Stimulated activated CD4-positive, alpha-beta T cell treated with anti-CD3 and anti-CD28 coated beads, Interleukin-4, amount 100 ng/mL, for 1 hour (primary cell): ENCODE measurements around the gene ST3GAL2.
"Not testable (repeated sequence)": the region's sequence is repeated elsewhere in the genome, so short reads cannot be mapped to it uniquely, and the experiment has no call there.

ENCODE experiments used
- DNase-seq: peaks from one replicate; pipeline ENCODE4 v3.0.0-alpha.2; 2020

ST3GAL2 gene

GRCh38 chr16:70467113-70467512, 28.2 kb upstream of the ST3GAL2 start:
- DNase-seq, result no peak

DNA sequence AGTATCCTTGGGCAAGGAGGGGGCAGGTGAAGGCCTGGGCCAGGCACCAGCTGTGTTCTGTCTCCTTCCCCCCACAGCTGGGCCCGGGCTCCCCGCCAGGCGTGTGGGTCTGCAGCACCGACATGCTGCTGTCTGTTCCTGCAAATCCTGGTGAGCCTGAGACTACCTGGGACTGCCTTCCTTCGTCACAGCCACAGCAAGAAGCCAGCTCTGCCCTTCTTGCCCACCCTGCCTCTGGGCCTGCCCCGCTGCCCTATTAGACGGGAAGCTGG, 27.8 kb upstream of the ST3GAL2 start:
- DNase-seq, result no peak

- DNase-seq, result no peak
Observed at GRCh38 chr16:70465999-70466804, 27.3 kb upstream of the ST3GAL2 start.

GRCh38 chr16:70463235-70463634, 24.3 kb upstream of the ST3GAL2 start:
- DNase-seq, result no peak

DNA sequence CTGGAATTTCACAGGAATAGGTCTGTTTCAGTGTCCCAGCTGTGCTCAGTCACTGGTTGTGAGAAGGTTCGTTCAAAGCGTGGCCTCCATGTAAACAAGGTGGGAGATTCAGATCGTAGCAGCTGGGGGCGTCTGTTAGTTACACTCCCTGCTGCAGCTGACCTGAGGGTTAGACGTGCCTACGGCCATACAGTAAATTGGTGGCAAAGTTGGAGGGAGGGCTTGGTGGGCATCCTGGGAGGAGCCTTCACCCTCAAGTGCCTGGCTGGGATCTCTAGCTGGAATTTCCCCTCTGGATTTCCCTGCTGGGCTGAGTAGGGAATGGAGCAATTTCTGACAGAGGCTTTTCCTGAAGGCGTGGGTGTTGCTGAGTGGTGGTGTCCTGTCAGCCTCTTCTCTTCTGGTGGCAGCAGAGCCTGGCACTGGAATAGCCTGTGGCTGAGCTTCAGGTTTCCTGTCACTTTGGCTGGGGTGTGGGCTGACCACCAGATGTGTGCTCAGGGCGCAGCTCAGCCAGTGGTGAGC, 21.9 kb upstream of the ST3GAL2 start:
- DNase-seq, result no peak

DNA sequence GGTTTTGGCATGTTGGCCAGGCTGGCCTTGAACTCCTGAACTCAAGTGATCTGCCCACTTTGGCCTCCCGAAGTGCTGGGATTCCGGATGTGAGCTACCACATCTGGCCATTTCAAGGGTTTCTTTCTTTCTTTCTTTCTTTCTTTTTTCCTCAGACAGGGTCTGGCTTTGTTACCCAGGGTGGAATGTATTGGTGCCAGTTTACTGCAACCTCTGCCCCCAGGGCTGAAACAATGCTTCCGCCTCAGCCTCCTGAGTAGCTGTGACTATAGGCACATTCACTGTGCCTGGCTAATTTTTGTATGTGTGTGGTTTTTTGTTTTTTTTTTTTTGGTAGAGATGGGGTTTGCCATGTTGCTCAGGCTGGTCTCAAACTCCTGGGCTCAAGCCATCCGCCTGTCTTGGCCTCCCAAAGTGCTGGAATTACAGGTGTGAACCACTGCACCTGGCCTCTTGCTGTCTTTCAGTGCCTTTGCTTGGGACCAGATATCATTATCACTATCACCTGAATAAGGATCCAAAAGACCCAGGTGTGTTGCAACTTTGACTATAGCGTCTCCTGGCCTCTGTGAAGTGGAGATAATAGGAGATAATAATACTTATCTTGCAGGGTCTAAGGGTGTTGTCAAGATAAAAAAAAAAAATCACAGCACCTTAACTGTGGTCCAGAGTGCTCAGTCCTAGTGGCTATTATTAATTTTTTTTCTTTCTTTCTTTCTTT, 18.7 kb upstream of the ST3GAL2 start:
- no peak for DNase-seq

GRCh38 chr16:70455910-70456309, 17.0 kb upstream of the ST3GAL2 start:
- no peak for DNase-seq

DNA sequence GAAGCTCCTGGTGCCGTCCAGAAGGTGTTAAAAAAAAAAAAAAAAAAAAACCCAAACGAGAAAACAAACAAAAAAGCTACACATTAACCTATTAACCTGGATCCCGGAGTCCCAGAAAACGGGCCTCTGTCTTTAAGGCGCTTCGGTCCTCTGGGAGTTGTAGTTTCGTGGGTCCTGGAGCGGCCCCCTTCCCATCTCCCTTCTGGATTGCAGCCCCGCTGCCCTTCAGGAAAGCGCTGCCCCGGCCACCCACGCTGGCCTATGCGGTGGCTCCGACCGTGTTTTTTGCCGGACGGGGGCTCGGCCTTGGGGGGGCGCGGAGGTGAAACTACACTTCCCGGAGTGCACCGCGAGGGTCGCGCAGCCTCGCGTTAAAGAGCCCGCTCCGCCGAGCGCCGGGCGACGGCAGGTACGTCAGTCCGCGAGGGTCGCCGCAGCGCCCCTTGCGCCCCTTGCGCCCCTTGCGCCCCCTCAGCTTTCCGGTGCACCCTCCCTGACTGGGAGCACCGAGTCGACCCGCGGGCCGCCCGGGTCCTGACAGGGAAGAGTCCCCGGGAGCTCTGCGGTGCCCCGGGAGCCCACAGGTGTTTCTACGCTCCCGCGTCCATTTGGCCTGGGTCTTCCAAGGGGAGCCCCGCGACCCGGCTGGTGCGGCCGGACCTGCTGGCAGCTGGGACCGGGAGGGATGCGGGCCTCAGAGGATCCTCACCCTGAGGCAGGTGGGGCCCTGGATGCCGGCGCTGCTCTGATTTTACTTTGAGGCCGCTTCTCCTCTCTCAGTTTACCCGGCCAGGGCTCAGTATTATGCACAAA, 15.5 kb upstream of the ST3GAL2 start, which contains the start of gene FCSK:
FCSK (plus strand) TSS at position 374 of the 813 bp plus-strand sequence. CDS start 8,596 bp downstream, outside the sequence.
- DNase-seq, result peak; percentile 68

DNA sequence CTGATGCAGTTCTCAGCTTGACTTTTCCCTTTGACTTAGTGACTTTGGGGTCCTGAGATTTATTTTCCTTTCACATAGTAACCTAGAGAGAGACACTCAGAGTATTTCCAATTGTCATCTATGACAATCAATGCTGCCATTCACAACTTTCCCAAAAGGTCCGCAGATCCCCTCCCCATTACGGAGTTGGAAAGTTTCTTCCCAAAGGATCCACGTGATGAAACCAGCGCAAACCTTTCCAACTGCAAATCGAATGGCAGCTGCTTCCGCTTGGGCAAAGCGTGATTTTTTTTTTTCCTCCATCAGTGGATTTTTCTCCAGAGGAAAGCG, 15.0 kb upstream of the ST3GAL2 start:
- no peak for DNase-seq

GRCh38 chr16:70453117-70453891, 14.4 kb upstream of the ST3GAL2 start:
- no peak for DNase-seq

GRCh38 chr16:70451004-70451340, 12.1 kb upstream of the ST3GAL2 start:
- DNase-seq, result not testable (repeated sequence)

- DNase-seq, result not testable (repeated sequence)
Observed at GRCh38 chr16:70450142-70451003, 11.5 kb upstream of the ST3GAL2 start.

DNA sequence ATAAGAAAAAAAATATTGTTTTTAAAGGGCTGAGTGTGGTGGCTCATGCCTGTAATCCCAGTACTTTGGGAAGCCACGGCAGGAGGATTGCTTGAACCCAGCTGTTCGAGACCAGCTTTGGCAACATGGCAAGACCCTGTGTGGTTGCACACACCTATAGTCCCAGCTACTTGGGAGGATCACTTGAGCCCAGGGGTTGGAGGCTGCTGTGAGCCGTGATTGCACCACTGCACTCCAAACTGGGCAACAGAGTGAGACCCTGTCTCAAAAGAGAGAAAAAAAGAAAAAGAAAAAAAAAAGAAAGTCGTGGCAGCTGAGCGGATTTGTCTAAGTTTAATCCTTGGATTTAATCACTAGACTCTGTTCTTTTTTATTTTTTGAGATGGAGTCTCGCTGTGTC, 9.2 kb upstream of the ST3GAL2 start:
- DNase-seq, result no peak

- no peak for DNase-seq
Observed at GRCh38 chr16:70444249-70445063, 5.6 kb upstream of the ST3GAL2 start.

DNA sequence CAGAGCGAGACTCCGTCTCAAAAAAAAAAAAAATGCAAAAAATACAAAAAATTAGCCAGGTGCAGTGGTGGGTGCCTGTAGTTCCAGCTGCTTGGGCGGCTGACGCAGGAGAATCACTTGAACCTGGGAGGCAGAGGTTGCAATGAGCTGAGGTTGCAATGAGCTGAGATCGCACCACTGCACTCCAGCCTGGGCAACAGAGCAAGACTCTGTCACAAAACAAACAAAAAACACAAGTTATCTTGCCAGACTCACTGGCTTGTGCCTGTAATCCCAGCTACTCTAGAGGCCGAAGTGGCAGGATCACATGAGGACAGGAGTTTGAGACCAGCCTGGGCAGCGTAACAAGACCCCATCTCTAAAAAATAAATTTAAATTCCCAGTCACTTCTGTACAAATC, 3.4 kb upstream of the ST3GAL2 start:
- DNase-seq, result no peak

GRCh38 chr16:70441406-70441990, 2.6 kb upstream of the ST3GAL2 start:
- no peak for DNase-seq

GRCh38 chr16:70440009-70440692, 1.3 kb upstream of the ST3GAL2 start:
- DNase-seq, result no peak

- no peak for DNase-seq
Observed at GRCh38 chr16:70438585-70438968, 323 bp downstream of the ST3GAL2 start.

- no peak for DNase-seq
Observed at GRCh38 chr16:70437582-70438557, 1.0 kb downstream of the ST3GAL2 start.
